ENCODE results near the gene CNOT11. TPM values are rescaled to one million over a fixed set of nuclear protein-coding genes. Genes with fewer than 3 reads are reported as not detected.
"Not testable (repeated sequence)": the region's sequence is repeated elsewhere in the genome, so short reads cannot be mapped to it uniquely, and the experiment has no call there.

Gene CNOT11
- total RNA-seq, 4 donors from 2014 or later, result 28.0 to 53.2 (median 41.8) TPM

GRCh38 chr2:101249826-101250225 is 2.9 kb upstream of the CNOT11 start:
- DNase-seq, result no peak
- intact Hi-C loops (cut with DNase I), result loop anchor here (10.0 kb wide), 1 partner anchor 55 kb away; the partner anchor contains the start of gene RNF149
- Histone ChIP-seq H3K4me1 (peaks cover 12 to 33% (median 19%) of the 10 kb centered on the region in 3 donors), H3K9me3 (no peaks in the 10 kb centered on the region), H3K4me3 (no peak overlapping the region), H3K27ac (no peak overlapping the region), H3K27me3 (no peaks in the 10 kb centered on the region), H3K36me3 (no peaks in the 10 kb centered on the region)
- TF ChIP-seq POLR2A (IDR thresholded peaks at IDR 0.05) (no peak), CTCF (IDR thresholded peaks at IDR 0.05) (no peak)
- WGBS, 2 donors, result 73 to 74% methylated on average over 5 of the region's 5 CpGs

GRCh38 chr2:101251246-101251781 is 1.4 kb upstream of the CNOT11 start:
- H3K36me3 ChIP-seq, H3K9me3 ChIP-seq, H3K27me3 ChIP-seq, DNase-seq: not testable (repeated sequence)
- WGBS, 2 donors, result 54 to 74% methylated on average over 9 of the region's 10 CpGs
- Histone ChIP-seq H3K27ac (peak overlapping the region in 2 of 4 donors; percentile 93 to 98), H3K4me1 (peaks cover 20 to 42% (median 31%) of the 10 kb centered on the region in 3 donors), H3K4me3 (peak overlapping the region in 1 of 4 donors; percentile 97)
- intact Hi-C loops (cut with DNase I), result loop anchor here (10.0 kb wide), 1 partner anchor 53 kb away; the partner anchor contains the start of gene RNF149

- Histone ChIP-seq H3K4me3 (peak overlapping the region; percentile 91 to 99 (median 98)), H3K27me3 (no peaks in the 10 kb centered on the region), H3K36me3 (no peaks in the 10 kb centered on the region), H3K27ac (peak overlapping the region; percentile 93 to 99 (median 98)), H3K9me3 (no peaks in the 10 kb centered on the region), H3K4me1 (peaks cover 20 to 48% (median 35%) of the 10 kb centered on the region in 3 donors)
- 21 to 24% methylated on average over 16 of the region's 16 CpGs for WGBS, 2 donors
- TF ChIP-seq CTCF (IDR thresholded peaks at IDR 0.05), result peak in 5 of 6 experiments; percentile 37 to 76 (median 53)
- TF ChIP-seq POLR2A (IDR thresholded peaks at IDR 0.05), result no peak
- intact Hi-C loops (cut with DNase I), result loop anchor here (10.0 kb wide), 1 partner anchor 53 kb away; the partner anchor contains the start of gene RNF149
- no peak for DNase-seq
These were observed 760 bp upstream of the CNOT11 start for GRCh38 chr2:101251844-101252407.

- no peaks in the 10 kb centered on the region for H3K9me3 ChIP-seq
- peaks cover 20 to 61% (median 37%) of the 10 kb centered on the region in 3 donors for H3K4me1 ChIP-seq
- no peaks in the 10 kb centered on the region for H3K27me3 ChIP-seq
- peak overlapping the region; percentile 93 to 99 (median 98) for H3K27ac ChIP-seq
- TF ChIP-seq CTCF (IDR thresholded peaks at IDR 0.05) (no peak), POLR2A (IDR thresholded peaks at IDR 0.05) (no peak)
- 0 to 1% methylated on average over 15 to 29 of the region's 65 CpGs for WGBS, 2 donors
- peak; percentile 22 for DNase-seq
- H3K36me3 ChIP-seq, result peaks cover 0 to 7% (median 0%) of the 10 kb centered on the region in 3 donors
- intact Hi-C loops (cut with DNase I), result loop anchor here (10.0 kb wide), 1 partner anchor 52 kb away; the partner anchor contains the start of gene RNF149
- H3K4me3 ChIP-seq, result peak overlapping the region; percentile 91 to 99 (median 98)
These were observed 472 bp downstream of the CNOT11 start for GRCh38 chr2:101253013-101253702.

GRCh38 chr2:101253703-101254450 is 1.2 kb downstream of the CNOT11 start:
- Histone ChIP-seq H3K9me3 (no peaks in the 10 kb centered on the region), H3K4me3 (peak overlapping the region; percentile 91 to 99 (median 98)), H3K36me3 (peaks cover 0 to 14% (median 0%) of the 10 kb centered on the region in 3 donors), H3K27me3 (no peaks in the 10 kb centered on the region), H3K27ac (peak overlapping the region; percentile 93 to 99 (median 98)), H3K4me1 (peaks cover 20 to 61% (median 37%) of the 10 kb centered on the region in 3 donors)
- no peak for DNase-seq
- intact Hi-C loops (cut with DNase I), result loop anchor here (10.0 kb wide), 1 partner anchor 51 kb away; the partner anchor contains the start of gene RNF149
- TF ChIP-seq POLR2A (IDR thresholded peaks at IDR 0.05), result no peak
- no peak for TF ChIP-seq CTCF (IDR thresholded peaks at IDR 0.05)
- 17 to 19% methylated on average over 17 of the region's 17 CpGs for WGBS, 2 donors
